Activated CD4-positive, alpha-beta T cell treated with anti-CD3 and anti-CD28 coated beads, Interleukin-2, Interleukin-6, amounts not matched to agents 100 ng/mL and 50 ng/mL, durations not matched to agents 16 hours and 8 hours (primary cell): ENCODE data around the gene CFTR.
"Not testable (repeated sequence)": the region's sequence is repeated elsewhere in the genome, so short reads cannot be mapped to it uniquely, and the experiment has no call there.

Experiments
- DNase-seq: peaks from one replicate; pipeline ENCODE4 v3.0.0-alpha.2; 2020

CFTR gene

DNA sequence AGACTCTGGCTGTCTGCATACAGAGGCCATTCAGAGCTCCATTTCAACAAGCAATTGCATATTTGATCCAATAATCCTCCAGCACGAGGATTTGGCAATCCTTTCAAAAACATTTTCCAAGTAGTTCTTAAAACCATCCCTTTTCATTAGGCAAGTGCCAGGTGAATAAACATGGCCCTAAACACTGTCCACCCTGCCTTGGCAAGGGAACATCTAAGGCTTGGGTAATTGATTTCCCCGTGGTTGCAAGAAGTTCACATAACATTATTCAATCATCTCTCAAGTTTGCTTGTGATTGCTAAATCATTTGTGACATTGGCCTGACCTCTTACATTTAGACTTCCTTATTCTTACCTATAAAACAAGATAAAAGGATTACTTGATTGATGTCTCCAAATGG, 218.2 kb downstream of the CFTR start:
- DNase-seq, result no peak

DNA sequence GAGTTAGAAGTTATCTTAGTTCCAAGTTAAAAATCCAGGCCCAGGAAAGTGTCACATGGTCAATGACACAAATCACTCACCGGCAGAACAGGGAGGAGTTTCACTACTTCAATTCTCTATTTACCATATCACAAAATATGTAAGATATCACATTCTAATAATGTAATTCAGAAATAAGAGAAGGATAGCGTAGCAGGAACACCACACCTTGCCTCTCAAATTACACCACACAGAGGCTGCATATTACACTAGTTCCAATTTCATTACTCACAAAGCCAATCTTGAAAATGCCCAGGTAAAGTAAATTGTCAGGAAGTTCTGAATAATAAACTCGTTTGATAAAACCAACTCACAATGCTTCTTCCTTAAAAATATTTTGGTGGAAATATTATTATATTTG, 224.2 kb downstream of the CFTR start:
- DNase-seq, result no peak

DNA sequence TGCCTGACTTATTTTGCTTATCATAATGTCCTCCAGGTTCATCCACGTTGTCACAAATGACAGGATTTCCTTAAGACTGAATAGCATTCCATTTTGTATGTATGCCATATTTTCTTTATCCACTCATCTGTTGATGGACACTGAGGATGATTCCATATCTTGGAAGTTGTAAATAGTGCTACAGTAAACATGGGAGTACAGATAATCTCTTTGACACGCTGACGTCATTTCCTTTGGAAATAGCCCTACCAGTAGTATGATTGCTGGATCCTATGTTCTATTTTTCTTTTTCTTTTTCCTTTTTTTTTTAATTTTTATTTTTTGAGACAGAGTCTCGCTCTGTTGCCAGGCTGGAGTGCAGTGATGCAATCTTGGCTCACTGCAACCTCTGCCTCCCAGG, 225.8 kb downstream of the CFTR start:
- no peak for DNase-seq

DNA sequence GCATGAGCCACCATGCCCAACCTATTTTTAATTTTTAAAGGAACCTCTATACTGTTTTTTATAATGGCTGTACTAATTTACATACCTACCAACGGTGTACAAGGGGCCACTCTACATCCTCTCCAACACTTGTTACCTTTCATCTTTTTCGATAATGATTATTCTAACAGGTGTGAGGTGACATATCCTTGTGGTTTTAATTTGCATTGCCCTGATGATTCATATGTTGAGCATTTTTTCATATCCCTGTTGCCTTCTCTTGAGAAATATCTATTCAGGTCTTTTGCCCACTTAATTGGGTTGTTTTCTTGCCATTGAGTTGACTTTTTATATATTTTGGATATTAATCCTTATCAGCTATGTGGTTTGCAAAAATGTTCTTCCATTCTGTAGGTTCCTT, 226.4 kb downstream of the CFTR start:
- DNase-seq, result no peak

DNA sequence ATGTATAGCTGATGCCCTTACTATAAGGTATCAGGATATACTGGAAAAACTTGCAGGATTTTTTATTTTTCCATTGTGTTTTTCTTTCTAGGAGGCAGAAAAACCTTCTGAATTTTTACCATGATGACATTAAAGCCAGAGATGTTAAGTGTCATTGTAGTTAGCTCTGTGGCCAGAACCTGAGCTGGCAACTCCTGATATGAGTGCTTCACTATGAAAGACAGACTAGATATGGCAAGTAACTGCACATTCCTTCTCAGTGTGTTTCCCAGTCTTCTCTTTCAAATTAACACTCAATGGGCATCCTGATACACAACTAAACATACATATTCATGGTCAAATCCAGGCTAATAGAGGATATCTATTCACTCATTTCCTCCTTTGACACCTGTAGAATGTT, 227.3 kb downstream of the CFTR start:
- peak; percentile 5 for DNase-seq

DNA sequence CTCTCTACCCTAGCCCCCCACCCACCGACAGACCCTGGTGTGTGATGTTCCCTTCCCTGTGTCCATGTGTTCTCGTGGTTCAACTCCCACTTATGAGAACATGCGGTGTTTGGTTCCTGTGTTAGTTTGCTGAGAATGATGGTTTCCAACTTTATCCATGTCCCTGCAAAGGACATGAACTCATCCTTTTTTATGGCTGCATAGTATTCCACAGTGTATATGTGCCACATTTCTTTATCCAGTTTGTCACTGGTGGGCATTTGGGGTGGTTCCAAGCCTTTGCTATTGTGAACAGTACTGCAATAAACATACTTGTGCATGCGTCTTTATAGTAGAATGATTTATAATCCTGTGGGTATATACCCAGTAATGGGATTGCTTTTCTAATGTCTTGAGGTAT, 228.3 kb downstream of the CFTR start:
- not testable (repeated sequence) for DNase-seq

DNA sequence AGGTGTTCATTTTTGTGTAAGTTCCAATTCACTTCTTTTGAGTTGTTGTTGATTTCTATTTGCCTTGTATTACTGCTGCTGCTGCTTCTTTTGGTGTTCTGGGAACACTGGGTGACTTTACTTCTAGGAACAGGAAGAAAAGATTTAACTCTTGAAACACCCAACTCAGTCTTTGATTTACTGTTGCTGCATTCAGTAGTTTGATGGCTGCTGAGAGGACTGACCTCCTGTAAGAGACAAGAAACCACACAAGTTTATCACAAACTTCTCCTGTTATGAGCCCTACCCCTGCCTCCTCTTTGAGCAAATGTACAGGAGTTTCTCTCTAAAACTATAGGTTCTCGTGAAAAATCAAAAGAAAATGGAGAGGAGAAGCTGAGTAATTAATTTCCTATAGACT, 231.7 kb downstream of the CFTR start:
- peak; percentile 14 for DNase-seq

DNA sequence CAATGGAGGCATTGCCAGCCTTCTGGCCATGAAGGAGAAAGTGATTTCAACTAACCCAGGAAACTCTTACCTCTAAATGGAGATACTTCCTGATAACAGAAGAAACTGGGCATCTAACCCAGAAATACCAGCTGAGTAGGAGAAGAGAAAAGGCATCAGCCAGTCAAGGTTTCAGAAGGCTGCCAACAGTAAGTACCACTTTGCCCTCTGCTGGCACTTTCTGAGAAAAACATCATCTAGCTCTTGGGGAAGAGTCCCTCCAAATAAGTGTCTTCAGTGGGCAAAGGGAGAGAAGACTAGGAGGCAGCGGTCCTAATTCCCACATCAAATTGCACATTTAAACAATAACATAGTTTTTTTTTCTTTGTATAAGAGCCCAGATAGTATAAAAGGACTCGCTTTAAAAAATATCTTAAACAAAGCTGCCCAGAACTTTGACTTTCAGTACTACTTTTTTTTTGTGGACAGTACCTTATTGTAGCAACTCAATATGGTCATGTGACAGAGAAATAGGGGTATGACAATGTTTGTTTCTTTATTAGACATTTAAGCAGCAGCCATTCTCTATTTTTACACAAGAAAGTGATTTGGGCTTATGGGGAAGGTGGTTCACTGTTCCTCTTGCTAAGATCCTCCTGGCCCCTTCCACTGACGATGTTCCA, 236.1 kb downstream of the CFTR start:
- peak; percentile 50 for DNase-seq

DNA sequence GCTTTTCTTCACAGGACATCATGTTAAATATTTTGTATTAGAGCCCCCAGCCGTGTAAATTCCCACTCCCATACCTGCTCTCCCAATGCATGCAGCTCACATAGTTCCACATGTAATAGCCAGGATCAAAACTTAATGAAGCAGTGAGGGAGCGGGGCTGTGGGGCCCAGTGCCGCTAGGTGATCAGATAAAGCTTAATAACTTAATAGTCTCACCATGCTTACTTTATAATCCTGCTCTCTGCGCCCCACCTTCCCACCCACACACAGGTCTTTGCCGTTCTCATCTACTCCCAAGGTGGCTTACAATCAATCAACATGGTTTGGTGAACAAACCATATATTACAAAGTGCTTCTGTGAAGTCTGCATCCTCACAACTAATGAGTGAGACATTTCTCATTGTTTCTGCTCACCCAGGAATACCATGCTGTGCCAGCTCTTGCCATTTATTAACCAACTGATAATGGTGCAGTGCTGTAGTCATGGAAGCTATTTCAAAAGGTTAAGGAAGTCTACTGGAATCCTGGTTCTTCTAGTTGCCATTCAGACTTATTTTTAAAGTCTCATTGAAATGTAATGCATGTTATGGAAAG, 237.0 kb downstream of the CFTR start:
- no peak for DNase-seq

DNA sequence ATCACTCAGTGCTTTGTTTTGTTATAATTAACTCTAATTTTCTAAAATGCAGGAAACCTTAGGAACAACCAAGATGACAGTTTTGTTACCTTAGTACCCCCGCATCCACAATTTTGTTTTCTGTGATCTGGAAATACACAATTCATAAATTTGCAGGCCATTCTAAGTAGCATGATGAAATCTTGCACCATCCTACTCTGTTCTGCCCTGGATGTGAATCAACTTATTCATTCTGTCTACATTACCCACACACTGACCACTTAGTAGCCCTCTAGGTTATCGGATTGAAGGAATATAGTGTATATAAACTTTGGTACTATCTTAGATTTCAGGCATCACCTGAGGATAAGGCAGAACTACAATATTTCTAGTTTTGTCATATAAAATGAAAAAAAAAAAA, 237.5 kb downstream of the CFTR start:
- DNase-seq, result no peak
